GM21717 (cell line): ENCODE measurements around the gene DUSP2.

Experiments used
- ATAC-seq: cut with Tn5 transposase; IDR thresholded peaks from one replicate; pipeline ENCODE4 v1.9.1; 2021; ENCODE audit warnings: mild to moderate bottlenecking, moderate library complexity; ENCODE audit not compliant: unreplicated experiment

DUSP2 gene

DNA sequence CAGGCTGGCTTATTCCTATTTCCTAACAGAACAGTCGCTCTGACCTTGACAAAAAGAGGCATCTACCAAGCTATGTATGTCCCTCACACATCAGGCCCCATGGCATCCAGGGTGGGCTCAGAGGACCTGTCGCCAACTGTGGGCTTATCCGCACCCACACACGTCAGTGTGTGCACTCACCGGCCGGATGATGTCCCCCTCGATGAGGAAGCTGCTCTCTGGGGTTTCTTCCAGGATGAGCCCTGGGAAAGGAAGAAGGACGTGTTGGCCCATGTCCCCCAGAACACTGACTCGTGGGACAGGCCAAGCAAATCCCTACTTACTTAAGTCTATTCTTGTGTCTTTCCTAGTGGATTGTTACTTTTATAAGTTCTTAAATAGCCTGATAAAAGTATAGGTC, 10.1 kb downstream of the DUSP2 start:
- ATAC-seq, result no peak

DNA sequence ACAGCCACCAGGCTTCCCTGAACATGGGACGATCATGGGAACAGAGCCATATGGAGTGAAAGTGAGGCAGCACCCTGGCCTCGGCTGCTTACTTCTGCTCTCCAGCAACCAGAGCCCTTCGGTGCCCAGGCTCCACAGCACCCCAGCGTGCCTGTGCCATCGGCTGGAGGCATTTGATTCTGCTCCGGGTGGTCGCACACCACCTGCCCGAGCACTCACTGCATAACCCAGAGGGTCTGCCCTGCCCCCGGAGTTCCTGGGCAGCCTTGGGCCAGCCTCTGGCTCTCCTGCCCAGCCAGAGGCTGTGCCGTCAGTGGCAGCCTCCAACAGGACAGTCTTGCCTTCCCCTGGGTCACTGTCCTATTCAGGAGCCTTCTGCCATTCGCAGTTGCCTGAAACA, 10.8 kb downstream of the DUSP2 start:
- no peak for ATAC-seq

DNA sequence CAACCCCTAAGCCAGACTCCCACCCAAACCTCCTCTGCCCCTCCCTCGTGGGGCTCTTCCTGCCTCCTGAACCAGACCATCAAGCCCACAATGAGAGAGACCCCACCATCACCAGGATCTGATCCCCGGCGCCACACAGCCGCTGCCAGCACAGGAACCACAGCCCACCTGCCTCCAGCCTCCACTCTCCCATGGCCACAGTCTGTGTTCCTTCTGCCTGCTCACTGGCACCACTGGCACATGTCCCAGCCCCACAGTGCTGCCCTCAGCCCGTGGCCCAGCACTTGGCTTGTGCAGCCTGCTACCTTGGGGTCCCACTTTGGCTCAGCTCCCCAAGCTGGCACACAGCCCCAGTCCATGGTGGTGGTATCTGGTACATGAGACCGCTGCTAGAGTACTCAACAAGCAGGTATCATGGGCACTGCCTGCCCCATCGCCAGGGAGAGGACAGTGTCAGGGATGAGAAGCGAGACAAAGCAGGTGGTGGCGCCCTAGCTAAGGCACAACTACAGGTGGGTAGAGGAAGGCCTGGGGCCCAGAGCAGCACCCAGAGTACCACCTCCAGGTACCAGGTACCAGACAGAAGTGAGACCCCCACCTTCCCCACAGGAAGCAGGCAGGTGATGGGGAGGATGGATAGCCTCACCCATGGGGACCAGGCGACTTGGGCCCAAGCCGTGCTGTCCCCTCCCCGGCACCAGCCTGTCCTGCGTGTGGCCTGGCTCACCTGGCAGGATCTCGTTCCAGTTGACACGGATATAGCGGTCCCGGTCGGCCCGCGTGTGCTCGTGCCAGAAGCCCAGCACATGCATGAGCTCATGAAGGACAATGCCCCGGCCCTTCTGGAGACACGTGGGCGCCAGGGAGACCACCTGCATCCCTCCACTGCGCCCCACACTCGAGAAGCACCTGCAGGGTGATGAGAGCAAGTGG, 13.2 kb downstream of the DUSP2 start:
- no peak for ATAC-seq

DNA sequence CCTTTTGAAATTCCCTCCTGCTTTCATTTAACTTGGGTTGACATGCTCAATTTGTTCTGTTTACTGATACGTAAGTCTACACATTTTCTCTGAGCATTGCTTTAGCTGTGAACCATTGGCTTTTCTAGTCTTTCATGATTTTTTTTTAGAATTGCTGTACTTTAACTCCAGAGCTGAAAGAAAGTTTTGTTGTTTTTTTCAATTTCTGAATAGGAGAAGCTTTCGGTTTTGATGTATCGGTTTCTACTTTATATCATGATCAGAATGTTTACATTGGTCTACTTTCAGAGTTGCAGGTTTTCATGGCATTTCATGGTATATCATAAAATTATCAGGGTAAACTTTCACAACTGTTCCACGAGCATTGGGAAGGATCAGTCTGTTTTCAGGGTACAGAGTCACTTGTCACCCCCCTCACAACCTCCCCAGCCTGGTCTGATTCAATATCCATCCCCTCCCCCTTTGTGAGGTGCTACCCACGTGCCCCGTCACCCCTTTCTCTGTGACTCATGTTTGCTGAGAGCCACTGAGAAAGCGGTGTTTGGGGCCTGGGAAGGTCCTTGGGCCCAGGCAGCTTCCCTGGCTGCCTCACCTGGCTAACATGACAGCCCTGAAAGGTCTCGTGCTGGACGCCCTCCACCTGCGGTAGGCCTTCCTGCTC, 14.0 kb downstream of the DUSP2 start:
- ATAC-seq, result no peak

DNA sequence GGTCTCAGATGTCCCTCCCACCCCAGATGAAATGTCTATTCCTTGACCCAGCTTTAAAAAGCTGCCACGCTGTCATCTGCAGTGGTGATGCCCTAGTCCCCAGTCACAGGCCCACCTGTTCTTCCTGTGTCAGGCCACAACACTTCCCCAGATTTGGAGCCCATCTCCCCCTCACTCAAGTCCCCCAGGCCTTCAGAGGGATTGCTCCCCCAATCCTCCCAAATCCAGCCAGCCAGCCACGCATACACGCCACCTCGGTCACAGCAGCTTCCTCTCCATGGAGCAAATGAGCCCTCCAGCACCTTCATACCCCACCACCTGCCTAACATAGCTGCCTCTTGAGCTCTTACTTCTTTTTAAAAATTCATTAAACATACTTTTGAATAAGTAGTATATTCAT, 14.8 kb downstream of the DUSP2 start:
- ATAC-seq, result no peak

DNA sequence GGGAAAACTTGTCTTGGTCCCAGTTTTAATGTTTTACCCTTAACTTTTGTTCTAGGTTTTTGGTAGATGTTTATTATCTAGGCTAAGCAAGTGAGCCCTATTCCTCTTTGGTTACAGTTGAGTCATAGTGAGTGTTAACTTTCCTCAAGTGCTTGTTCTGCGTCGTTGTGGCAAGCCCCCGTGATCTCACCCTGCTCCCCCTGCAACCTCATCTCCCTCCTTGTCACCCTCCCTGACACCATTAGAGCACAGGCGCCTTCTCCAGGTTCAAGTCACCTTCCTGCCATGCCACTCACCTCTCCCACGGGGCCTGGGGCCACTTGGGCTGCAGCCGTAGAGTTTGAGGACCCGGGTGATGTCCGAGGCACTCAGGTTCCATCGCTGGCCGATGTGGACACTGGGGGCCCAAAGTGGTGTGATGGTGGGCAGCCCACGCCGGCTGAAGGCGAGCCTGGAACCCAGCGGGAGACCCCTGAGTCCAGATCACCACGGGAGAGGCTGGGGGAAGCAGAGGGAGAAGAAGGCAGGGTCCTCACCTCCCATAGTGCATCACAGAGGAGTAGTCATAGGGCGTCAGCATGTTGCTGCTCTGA, 15.6 kb downstream of the DUSP2 start:
- no peak for ATAC-seq

DNA sequence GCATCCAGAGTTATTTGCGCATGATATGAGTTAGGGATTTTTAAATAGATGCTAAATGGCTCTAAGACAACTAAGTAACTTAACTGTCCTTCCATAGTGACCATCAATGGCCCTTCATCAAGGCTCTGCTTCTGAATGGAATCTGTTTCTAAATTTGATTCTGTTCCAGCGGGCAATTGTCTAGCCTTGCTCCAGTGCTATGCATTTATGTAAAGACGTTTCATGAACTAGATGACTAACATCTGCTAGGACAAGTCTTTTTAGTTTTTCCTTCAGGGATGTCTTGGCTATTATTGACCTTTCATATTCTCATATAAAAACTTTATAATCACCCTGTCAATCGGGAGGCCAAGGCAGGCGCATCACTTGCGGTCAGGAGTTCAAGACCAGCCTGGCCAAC, 16.8 kb downstream of the DUSP2 start:
- ATAC-seq, result no peak

DNA sequence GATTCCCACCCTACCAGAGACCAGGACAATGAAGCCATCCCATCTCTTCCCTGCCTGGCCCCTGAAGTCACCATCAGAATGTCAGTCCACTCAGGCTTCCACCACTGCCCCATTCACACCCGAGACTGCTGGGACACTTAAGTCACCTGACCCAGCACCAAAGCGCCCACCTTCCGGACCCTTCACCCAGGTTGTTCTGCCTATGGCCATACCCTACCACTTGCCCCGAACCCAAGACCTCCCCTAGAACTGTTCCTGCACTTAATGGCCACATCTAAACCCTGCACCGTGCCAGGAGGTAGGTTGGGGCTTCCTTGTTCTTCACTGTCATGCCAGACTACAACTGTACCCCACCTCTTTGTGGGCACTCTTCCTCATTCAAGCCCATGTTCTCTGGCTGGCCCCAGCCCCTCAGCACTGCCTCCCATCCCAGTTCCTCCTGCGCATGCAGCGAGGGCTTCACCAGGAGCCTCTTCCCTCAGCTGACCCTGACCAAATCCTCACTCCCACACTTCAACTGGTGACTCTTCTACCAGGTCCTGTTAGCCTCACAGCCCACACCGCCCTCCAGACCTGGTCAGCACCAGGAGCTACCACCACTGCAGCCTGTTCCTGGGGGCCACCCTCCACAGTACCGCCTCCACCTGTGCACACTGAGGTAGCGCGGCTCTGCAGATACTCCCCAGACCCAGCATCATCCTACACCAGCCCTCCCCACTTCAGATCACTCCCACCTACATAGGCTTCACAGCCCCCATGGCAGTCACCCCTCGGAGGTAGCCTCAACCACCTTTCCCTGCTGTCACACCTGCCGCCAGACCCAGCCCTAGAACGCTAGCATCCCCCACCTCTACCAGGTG, 20.6 kb downstream of the DUSP2 start:
- ATAC-seq, result no peak

DNA sequence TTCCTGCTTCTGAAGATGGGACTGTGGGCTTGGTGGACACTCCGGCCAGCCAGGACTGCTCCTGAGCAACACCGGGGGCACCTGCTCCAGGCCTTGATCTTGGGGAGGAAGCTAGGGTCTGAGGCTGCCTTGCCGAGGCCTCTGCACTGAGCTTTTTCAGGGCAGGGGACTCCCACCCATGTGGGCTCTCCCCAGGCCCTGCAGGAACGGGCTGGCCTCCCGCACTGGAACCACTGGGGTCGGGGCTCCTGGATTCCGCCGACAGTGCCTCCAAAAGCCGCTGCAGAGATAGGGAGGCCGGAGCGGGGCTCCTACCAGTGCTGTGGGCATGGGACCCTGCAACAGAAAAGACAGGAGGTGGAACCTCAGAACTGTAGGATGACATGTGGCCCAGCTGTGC, 21.3 kb downstream of the DUSP2 start:
- no peak for ATAC-seq

DNA sequence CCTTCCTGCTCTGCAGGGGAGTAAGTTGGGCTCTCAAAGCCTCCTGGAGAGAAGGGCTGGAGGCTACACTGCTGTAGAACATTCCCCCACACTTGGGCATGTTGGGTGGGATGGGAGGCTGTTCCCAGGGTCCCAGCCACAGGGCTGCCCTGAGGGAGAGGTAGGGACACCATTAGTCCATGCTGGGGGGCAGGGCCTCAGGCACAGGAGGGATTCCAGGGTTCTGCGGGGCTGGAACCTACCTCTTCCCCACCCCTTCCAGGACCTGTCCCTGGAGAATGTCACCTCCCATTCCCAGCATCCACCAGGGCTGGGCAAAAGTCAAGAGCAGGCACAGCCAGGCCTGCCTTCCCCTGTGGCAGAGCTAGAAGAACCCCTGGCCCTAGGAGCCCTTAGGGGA, 21.9 kb downstream of the DUSP2 start:
- ATAC-seq, result no peak

DNA sequence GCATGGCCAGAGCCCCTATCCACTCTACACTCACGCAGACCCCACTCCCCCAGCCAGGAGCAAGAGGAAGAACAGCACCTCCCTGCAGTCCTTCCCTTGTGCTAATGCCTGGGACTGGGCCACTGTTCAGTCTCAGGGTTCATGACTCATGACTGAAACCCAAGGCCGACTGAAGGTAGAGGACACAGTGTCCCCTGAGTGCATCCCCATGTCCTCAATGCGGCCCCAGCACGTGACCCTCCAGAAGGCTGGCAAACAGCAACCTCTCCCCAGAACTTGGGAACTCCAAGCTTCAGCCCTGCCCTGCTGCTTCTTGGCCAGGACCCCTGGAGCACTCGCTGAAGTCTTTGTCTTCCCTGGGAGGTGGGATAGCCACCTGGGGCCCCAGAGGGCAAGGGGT, 22.8 kb downstream of the DUSP2 start:
- ATAC-seq, result no peak

DNA sequence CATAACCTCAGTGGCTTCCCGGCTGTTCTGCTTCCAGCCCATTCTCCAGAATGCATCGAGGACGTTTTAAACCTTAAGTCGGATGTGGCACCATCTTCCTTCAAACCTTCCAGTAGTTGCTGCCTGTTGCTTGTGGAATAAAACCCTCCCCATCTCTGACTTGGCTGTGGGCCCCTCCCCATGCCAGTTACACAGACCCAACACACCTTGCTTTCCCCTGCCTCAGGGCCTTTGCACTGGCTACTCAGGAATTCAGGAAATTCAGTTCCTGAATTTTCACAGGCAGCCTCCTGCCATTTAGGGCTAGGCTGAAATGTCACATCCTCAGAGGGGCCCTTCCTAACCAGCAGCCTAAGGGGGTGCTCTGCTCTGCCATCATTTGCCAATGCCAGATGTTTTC, 23.8 kb downstream of the DUSP2 start:
- no peak for ATAC-seq

DNA sequence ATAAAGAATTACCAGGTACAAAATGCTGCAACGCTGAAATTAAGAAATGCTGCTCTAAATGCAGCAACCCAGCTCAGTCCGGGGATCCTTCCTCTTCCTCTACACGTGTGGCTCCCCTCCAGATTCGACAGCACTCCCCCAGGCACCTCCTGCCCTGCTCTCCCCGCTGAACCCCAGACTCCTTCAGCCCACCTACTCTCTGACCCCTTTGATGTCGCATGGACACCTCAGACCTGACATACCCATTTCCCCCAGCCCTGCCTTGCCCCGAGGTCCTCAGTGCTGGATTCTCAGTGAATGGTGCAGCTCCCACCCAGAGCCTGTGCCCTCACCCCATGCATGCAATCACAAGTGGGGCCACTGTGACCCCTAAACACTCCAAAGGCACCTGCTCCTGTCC, 24.2 kb downstream of the DUSP2 start:
- ATAC-seq, result no peak

DNA sequence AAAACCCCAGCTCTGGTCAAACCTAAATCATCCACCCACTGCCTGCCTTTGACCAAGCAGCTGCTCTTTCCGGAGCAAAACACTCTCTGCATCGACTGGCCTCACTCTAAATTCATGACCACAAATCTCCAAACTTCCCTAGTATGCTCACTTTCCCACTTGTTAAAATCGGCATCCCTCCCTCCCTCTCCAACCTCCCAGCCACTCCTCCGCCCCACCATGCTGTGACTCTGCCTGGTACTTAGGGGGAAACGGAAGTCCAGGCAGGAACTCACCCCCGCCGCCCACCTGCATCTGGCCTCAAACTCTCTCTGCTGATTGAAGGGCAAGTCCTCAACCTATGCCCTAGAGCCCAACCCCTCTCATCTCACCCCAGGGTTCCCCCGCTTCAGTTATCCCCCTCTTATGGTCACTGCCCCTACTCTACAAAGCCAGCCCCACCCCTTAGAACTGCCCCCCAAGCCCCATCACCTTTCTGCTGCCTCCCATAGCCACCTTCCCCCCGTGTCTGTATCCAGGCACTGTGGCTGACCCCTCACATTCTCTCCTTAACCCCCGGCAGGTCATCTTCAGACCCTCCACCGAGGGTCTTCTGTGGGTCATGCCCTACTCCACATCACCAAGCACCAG, 25.0 kb downstream of the DUSP2 start:
- no peak for ATAC-seq

DNA sequence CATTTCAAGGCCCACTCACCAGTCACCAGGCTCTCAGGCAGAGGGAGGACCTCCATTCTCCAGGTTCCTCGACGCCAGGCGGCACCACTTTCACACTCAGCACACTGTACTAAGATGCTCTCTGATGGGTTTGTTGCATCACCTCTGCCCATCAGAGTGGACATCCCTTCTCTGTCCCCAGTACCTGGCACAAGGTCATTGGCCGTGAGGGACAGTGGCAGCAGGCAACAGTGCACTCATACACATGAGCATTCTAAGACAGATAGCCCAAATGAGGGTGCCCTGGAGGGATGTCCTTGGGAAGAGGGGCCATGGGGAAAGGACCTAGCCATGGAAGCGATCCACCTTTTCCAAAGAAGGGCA, 25.9 kb downstream of the DUSP2 start:
- no peak for ATAC-seq

DNA sequence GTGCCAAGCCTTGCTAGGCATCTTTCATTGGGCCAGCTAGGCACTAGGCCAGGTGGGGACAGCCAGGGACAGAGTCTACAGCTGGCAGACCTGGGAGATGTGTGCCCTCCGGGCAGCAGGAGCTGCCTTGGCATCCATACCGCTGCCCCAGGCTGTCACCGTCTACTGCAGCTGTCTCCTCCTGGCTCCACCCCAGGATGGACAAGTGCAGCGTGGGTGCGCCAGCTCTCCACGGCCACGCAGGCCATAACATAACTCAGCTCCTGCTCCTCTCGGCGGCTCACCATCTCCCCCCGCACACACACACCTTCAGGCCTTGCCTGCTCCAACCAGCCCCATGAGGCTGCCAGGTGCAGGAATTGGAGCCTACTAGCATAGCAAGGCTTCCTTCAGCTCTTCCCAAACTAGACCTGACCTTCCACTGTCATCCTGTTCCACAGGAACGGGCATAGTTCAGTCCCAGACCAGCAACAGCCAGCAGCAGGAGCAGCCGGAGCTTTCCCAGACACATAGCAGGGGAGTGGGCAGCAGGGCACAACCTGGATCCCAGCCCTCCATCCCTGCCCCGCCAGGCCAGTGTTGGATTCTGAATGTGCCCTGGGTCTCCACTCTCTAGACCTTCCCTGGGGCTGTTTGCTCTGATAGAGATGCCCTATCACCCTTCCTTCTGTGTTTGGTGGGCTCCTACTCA, 26.4 kb downstream of the DUSP2 start:
- ATAC-seq, result no peak

DNA sequence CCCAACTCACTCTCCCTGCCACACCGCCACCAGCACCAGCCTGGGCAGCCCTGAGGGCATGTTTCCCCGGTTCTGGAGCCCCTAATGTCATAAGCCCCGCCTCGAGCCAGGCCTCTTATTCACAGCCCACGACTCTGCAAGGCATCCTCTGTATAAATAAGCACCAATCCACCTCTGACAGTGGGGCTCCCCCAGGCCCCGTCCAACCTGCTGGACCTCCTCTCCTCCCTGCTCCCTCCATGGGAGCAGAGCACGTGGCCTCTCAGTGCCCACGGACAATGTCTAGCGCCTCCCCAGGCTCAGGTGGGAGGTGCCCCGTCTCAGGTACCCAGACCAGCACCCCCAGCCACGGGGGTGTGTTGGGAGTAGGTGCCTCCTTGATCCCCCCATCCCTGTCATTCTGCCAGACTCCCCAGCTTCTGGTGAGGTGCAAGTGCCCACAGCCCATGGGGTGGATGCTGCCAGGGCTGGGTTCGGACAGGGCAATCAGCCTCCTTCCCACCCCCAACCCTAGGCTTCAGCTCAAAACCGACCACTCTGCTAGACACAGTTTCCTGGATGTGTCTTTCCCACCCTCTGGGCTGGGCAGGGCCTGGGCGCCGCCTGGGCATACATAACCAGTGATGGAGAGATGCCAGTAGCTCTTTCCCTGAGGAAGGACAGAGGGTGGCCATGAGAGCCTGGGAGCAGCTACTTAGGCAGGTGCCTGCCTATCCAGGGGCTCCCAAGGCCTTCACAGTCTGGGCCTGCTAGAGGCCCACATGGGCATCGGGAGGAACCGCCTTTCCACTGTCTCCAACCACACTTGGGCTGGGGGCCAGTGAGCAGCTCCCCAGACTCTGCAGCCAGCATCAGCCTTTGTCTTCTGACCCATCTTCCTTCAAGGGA, 27.3 kb downstream of the DUSP2 start:
- no peak for ATAC-seq

DNA sequence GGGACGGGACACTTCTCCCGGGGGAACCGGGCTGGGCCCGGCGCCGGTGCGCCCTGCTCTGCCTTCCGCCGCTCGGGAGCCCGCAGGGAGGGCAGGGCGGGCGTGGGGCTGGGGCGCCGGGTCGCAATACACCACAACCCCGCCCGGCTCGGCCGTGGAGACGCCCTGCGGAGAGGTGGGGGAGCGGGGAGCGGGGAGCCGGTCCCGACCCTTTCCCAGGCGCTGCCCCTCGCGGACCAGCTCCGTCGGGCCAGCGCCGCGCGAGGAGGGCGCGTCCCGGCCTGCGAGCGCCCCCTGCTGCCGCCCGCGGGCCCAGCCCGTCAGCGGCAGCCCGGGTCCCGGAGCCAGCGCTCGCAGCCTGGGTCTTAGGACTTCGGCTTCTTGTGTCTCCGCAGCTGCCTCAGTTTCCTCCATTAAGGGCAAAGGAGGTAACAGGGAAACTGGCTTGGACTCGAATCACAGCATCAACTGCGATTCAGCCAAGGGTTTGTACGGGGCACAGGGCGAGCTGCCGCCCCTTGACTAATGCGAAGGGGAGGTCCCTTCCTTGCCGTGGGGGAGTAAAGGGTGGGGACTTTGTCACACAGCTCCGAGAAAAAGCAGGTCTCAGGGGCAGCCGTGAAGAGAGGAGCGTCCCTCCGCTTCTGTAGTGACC, 28.2 kb downstream of the DUSP2 start:
- ATAC-seq, result peak; percentile 64

DNA sequence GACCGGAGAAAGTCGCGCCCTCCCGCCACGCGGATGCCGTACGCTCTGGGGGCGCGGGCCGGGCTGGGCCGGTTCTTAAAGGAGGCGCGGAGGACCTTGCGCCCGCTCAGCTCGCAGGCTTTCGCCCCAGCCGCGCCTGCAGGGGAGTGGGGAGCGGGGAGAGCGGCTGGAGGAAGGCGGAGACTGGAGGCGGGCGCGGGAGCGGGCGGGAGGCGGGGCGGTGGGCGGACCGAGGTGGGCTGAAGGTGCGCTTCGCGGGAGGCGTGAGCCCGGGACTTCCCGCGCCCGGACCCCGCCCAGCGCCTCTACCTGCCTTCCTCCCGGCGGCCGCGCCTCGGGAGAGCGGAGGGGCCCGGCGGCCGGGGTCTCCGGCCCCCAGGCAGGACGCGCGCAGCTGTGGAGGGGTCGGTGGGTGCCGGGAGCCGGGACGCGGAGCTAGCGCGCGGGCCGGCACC, 28.8 kb downstream of the DUSP2 start, which contains the start of gene ADRA2B:
TSS of gene ADRA2B (minus strand) at position 148 of the 455 bp plus-strand sequence. CDS start 422 bp downstream, outside the sequence.
- ATAC-seq, result peak; percentile 34
